Liver (tissue), 9 donors: ENCODE measurements around the gene CUTA. TPM values are rescaled to one million over a fixed set of nuclear protein-coding genes. Genes with fewer than 3 reads are reported as not detected.
A peak's percentile ranks its signal among the peaks of the same experiment; 100 is the strongest.

ENCODE experiments used
- DNase-seq: peaks from one replicate; pipeline ENCODE4 v3.0.0-alpha.2; 2017; ENCODE audit warnings: low spot score
- H3K27ac ChIP-seq, 2 donors: one replicate each; pipeline ENCODE4 v1.7.0; 2013; ENCODE audit warnings: inconsistent platforms in 2 of 2, low read length in 2 of 2, control low read depth in 1 of 2, low read depth in 1 of 2, mild to moderate bottlenecking in 1 of 2
- H3K27me3 ChIP-seq, 4 donors: one replicate each; pipeline versions ENCODE4 v1.6.1 to v1.7.0; 2013; ENCODE audit warnings: low read length in 3 of 4, inconsistent platforms in 1 of 4, mild to moderate bottlenecking in 1 of 4, moderate library complexity in 1 of 4; ENCODE audit not compliant: control insufficient read depth in 4 of 4, insufficient read depth in 4 of 4
- H3K36me3 ChIP-seq, 4 donors: one replicate each; pipeline versions ENCODE4 v1.6.1 to v1.7.0; 2013; ENCODE audit warnings: low read length in 3 of 4, mild to moderate bottlenecking in 3 of 4, low read depth in 1 of 4, moderate library complexity in 1 of 4; ENCODE audit not compliant: control insufficient read depth in 4 of 4, insufficient read depth in 3 of 4
- H3K4me1 ChIP-seq, 4 donors: one replicate each; pipeline versions ENCODE4 v1.6.1 to v1.7.0; 2013; ENCODE audit warnings: low read length in 3 of 4, mild to moderate bottlenecking in 3 of 4, moderate library complexity in 1 of 4; ENCODE audit not compliant: control insufficient read depth in 4 of 4, insufficient read depth in 4 of 4
- H3K4me3 ChIP-seq, 3 donors: one replicate each; pipeline versions ENCODE4 v1.6.1 to v1.7.0; 2013; ENCODE audit warnings: low read length in 3 of 3, control low read depth in 1 of 3, low read depth in 1 of 3, mild to moderate bottlenecking in 1 of 3
- H3K9ac ChIP-seq, 2 donors: one replicate each; pipeline ENCODE4 v1.7.0; 2013; ENCODE audit warnings: low read length in 2 of 2, mild to moderate bottlenecking in 2 of 2, moderate library complexity in 2 of 2, control low read depth in 1 of 2, low read depth in 1 of 2
- H3K9me3 ChIP-seq, 4 donors: one replicate each; pipeline versions ENCODE4 v1.6.1 to v1.7.0; 2013; ENCODE audit warnings: low read length in 3 of 4; ENCODE audit not compliant: control insufficient read depth in 4 of 4
- ATF3 ChIP-seq: IDR thresholded peaks from 2 replicates; pipeline ENCODE4 v1.6.1; 2016; ENCODE audit warnings: antibody characterized with exemption
- CTCF ChIP-seq: fragments of 150-350 bp; IDR thresholded peaks from 2 replicates; pipeline ENCODE4 v1.5.1; 2017; ENCODE audit warnings: improper control_type of control experiment, low read depth, low read length; ENCODE audit not compliant: missing input control
- EGR1 ChIP-seq, 2 donors: IDR thresholded peaks; 2 replicates each; pipeline ENCODE4 v1.6.1; 2016 to 2018; ENCODE audit warnings: antibody characterized with exemption in 2 of 2, low read depth in 2 of 2
- FOXA1 ChIP-seq: IDR thresholded peaks from 2 replicates; pipeline ENCODE4 v1.6.1; 2016; ENCODE audit warnings: antibody characterized with exemption
- FOXA2 ChIP-seq: IDR thresholded peaks from 2 replicates; pipeline ENCODE4 v1.6.1; 2016; ENCODE audit warnings: antibody characterized with exemption
- GABPA ChIP-seq, 2 donors: IDR thresholded peaks in 1 of 2; conservative IDR thresholded peaks in 1 of 2; 2 replicates each; pipeline ENCODE4 v1.6.1; 2016; ENCODE audit warnings: antibody characterized with exemption in 2 of 2, mild to moderate bottlenecking in 1 of 2, moderate library complexity in 1 of 2
- HNF4A ChIP-seq, 2 donors: conservative IDR thresholded peaks; 2 replicates each; pipeline ENCODE4 v1.6.1; 2016; ENCODE audit warnings: antibody characterized with exemption in 2 of 2, mild to moderate bottlenecking in 2 of 2
- HNF4G ChIP-seq: IDR thresholded peaks from 2 replicates; pipeline ENCODE4 v1.6.1; 2016; ENCODE audit warnings: antibody characterized with exemption
- JUND ChIP-seq, 2 donors: IDR thresholded peaks; 2 replicates each; pipeline ENCODE4 v1.6.1; 2016; ENCODE audit warnings: antibody characterized with exemption in 2 of 2
- NR2F2 ChIP-seq: IDR thresholded peaks from 2 replicates; pipeline ENCODE4 v1.6.1; 2016; ENCODE audit warnings: antibody characterized with exemption
- RAD21 ChIP-seq, 2 donors: IDR thresholded peaks; 2 replicates each; pipeline ENCODE4 v1.6.1; 2016; ENCODE audit warnings: antibody characterized with exemption in 2 of 2, mild to moderate bottlenecking in 2 of 2
- RXRA ChIP-seq, 2 donors: IDR thresholded peaks; 2 replicates each; pipeline ENCODE4 v1.6.1; 2017 to 2018; ENCODE audit warnings: antibody characterized with exemption in 2 of 2, mild to moderate bottlenecking in 1 of 2
- SP1 ChIP-seq: IDR thresholded peaks from 2 replicates; pipeline ENCODE4 v1.6.1; 2018; ENCODE audit warnings: antibody characterized with exemption, mild to moderate bottlenecking
- TAF1 ChIP-seq: conservative IDR thresholded peaks from 2 replicates; pipeline ENCODE4 v1.6.1; 2016; ENCODE audit warnings: antibody characterized with exemption, mild to moderate bottlenecking
- YY1 ChIP-seq: IDR thresholded peaks from 2 replicates; pipeline ENCODE4 v1.6.1; 2016; ENCODE audit warnings: antibody characterized with exemption, mild to moderate bottlenecking
- WGBS: extraction: QIAGEN DNeasy Blood & Tissue Kit; methylation state at CpG from one replicate; pipeline ENCODE4 v1.1.7; 2013; 5-methylcytosine and 5-hydroxymethylcytosine counted together
- polyA plus RNA-seq, 2 donors: library from polyadenylated mRNA; stranded (reverse) in 1 of 2; unstranded in 1 of 2; fragments of 200-250 nt in 1 of 2; fragments of >200 nt in 1 of 2; fragmentation: Nextera tagmentation in 1 of 2; extraction: Ambion mirVana in 1 of 2; gene quantifications; one replicate each; pipeline versions ENCODE4 v1.2.1 to v1.2.3, GENCODE V29; 2013 to 2015
- total RNA-seq, 2 donors: library from RNA; depleted of rRNA; stranded (reverse); fragments of >200 nt; gene quantifications; one replicate each; pipeline ENCODE4 v1.2.3, GENCODE V29; 2014
- TF ChIP-seq, protein P1 (sequence below): IDR thresholded peaks from 2 replicates; pipeline ENCODE4 v1.6.1; 2016; ENCODE audit warnings: antibody characterized with exemption, mild to moderate bottlenecking
- TF ChIP-seq, protein P2 (sequence below): IDR thresholded peaks from 2 replicates; pipeline ENCODE4 v1.6.1; 2016; ENCODE audit warnings: antibody characterized with exemption
- TF ChIP-seq, protein P3 (sequence below): IDR thresholded peaks from 2 replicates; pipeline ENCODE4 v1.6.1; 2016; ENCODE audit warnings: antibody characterized with exemption
- donor health status: healthy.
- donor health status: healthy.
- donor health status: healthy.
- donor health status: healthy.
- donor health status: healthy.

Gene CUTA, protein sequence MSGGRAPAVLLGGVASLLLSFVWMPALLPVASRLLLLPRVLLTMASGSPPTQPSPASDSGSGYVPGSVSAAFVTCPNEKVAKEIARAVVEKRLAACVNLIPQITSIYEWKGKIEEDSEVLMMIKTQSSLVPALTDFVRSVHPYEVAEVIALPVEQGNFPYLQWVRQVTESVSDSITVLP
- total RNA-seq (10 to 100 TPM; 33.1 to 46.0 TPM), polyA plus RNA-seq (100 to 1,000 TPM; 140 to 164 TPM)

DNA sequence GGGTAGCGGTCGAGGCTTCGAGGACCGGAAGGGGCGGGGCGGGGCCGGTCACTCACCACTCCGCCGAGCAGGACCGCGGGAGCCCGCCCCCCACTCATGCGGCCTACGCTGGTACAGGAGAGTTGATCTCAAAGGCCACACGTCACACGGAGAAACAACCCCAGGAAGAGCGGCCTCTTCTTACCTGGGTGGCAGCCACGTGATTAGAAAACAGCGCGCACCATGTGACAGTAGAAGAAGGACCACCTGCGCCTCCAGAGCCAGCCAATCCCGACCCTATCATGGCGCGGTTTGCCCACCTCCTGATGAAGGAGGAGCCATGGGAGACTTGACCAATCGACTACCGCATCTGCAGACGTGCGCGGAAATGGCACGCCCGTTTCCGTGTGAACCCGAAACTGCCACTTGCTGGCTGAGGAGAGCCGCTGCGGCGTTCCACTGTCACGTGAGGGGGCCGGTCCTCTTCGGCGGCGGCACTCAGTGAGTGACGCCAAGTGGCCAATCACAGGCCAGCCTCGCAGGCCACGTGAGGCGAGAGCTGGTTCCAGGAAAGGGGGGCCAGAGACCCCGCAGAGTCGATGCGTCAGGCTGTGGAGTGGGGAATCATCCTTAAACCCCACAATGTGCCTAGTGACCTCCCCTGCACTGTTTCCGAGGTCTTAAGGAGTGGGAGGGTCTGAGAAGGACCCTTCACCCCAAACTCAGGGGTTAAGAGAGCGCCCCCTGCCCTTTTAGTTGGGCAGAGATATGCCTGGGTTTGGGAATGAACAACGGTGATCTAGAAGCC lies at the start of gene CUTA:
CUTA (minus strand) TSS at position 205 of the 787 bp plus-strand sequence; CDS start at position 98, 107 bp downstream.
- peak within 1 kb of the TSS; percentile 73 to 80 for H3K9ac ChIP-seq

More for the DNA sequence above, at the start of gene CUTA:
- Histone ChIP-seq H3K27ac (peak within 1 kb of the TSS; percentile 80 to 89), H3K4me3 (peak within 1 kb of the TSS; percentile 68 to 82 (median 73)), H3K36me3 (peaks cover 8 to 23% (median 16%) of the 10 kb centered on the region in 4 donors), H3K27me3 (no peaks in the 10 kb centered on the region), H3K9me3 (no peaks in the 10 kb centered on the region), H3K4me1 (peaks cover 10 to 31% (median 21%) of the 10 kb centered on the region in 4 donors)
- under 1% methylated on average over 51 of the region's 51 CpGs for WGBS
- TF ChIP-seq JUND (IDR thresholded peaks at IDR 0.05) (peak; percentile 14 to 19), SP1 (peak; percentile 94), CTCF (peak; percentile 5), ATF3 (no peak), HNF4A (conservative IDR thresholded peaks at IDR 0.05) (peak in 1 of 2 donors; percentile 30), EGR1 (IDR thresholded peaks at IDR 0.05; ENCODE audit: low read depth in 2 of 2) (peak; percentile 22 to 67), YY1 (peak; percentile 98), RAD21 (IDR thresholded peaks at IDR 0.05) (no peak), RXRA (IDR thresholded peaks at IDR 0.05) (peak; percentile 68 to 73), FOXA1 (no peak), GABPA (IDR thresholded peaks at IDR 0.05 in 1 of 2, conservative IDR thresholded peaks at IDR 0.05 in 1 of 2) (peak; percentile 51 to 92), NR2F2 (peak; percentile 35), HNF4G (no peak), FOXA2 (no peak), TAF1 (no peak)
- TF ChIP-seq, protein P1, sequence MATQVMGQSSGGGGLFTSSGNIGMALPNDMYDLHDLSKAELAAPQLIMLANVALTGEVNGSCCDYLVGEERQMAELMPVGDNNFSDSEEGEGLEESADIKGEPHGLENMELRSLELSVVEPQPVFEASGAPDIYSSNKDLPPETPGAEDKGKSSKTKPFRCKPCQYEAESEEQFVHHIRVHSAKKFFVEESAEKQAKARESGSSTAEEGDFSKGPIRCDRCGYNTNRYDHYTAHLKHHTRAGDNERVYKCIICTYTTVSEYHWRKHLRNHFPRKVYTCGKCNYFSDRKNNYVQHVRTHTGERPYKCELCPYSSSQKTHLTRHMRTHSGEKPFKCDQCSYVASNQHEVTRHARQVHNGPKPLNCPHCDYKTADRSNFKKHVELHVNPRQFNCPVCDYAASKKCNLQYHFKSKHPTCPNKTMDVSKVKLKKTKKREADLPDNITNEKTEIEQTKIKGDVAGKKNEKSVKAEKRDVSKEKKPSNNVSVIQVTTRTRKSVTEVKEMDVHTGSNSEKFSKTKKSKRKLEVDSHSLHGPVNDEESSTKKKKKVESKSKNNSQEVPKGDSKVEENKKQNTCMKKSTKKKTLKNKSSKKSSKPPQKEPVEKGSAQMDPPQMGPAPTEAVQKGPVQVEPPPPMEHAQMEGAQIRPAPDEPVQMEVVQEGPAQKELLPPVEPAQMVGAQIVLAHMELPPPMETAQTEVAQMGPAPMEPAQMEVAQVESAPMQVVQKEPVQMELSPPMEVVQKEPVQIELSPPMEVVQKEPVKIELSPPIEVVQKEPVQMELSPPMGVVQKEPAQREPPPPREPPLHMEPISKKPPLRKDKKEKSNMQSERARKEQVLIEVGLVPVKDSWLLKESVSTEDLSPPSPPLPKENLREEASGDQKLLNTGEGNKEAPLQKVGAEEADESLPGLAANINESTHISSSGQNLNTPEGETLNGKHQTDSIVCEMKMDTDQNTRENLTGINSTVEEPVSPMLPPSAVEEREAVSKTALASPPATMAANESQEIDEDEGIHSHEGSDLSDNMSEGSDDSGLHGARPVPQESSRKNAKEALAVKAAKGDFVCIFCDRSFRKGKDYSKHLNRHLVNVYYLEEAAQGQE, result peak; percentile 34
- TF ChIP-seq, protein P2, sequence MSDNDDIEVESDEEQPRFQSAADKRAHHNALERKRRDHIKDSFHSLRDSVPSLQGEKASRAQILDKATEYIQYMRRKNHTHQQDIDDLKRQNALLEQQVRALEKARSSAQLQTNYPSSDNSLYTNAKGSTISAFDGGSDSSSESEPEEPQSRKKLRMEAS, result peak; percentile 98
- TF ChIP-seq, protein P3, sequence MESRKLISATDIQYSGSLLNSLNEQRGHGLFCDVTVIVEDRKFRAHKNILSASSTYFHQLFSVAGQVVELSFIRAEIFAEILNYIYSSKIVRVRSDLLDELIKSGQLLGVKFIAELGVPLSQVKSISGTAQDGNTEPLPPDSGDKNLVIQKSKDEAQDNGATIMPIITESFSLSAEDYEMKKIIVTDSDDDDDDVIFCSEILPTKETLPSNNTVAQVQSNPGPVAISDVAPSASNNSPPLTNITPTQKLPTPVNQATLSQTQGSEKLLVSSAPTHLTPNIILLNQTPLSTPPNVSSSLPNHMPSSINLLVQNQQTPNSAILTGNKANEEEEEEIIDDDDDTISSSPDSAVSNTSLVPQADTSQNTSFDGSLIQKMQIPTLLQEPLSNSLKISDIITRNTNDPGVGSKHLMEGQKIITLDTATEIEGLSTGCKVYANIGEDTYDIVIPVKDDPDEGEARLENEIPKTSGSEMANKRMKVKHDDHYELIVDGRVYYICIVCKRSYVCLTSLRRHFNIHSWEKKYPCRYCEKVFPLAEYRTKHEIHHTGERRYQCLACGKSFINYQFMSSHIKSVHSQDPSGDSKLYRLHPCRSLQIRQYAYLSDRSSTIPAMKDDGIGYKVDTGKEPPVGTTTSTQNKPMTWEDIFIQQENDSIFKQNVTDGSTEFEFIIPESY, result peak; percentile 75
- peak; percentile 96 for DNase-seq
